Measurements from ENCODE around the gene GZMB.
"Not testable (repeated sequence)": the region's sequence is repeated elsewhere in the genome, so short reads cannot be mapped to it uniquely, and the experiment has no call there.

The GZMB gene, protein sequence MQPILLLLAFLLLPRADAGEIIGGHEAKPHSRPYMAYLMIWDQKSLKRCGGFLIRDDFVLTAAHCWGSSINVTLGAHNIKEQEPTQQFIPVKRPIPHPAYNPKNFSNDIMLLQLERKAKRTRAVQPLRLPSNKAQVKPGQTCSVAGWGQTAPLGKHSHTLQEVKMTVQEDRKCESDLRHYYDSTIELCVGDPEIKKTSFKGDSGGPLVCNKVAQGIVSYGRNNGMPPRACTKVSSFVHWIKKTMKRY

DNA sequence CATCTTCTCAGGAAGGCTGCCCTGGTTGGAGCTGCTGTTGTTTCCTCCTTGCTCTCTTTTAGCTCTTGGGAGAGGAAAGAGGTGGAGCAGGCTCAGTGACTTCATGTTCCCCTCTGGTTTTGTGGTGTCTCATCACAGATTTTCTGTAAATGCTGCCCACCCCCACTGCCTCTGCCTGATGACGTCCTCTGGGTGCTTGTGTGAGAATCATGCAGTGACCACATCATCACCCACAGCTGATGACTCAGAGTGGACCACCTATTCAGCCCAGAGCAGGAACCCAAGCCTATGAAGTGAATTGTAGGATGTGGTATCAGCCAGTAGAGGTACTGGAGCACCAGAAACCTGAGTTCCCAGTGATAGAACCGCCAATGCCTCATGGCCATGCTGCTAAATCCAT is at the start of gene GZMB:
Gene GZMB (minus strand): TSS at position 33 of the 400 bp plus-strand sequence. CDS start 30 bp downstream, at position 3.
- DNase-seq: no peak

DNA sequence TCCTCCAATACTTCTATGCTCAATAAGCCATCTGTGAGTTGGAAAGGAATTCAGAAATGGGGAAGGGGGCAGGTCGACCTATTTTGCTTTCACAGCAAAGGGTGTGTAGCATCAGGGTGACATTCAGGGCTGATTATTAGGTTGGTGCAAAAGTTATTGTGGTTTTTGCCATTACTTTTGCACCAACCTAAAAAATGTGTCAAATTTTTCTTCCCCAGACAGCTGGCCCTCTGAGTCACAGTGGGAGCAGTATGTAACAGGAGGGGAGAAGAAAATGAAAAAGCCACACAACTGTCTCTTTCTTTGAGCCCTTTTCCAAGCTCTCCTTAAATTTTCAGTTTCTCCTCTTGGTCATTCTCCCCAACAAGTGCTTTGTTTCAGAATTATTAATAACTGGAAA is 47.1 kb upstream of the GZMB start:
- no peak for DNase-seq

DNA sequence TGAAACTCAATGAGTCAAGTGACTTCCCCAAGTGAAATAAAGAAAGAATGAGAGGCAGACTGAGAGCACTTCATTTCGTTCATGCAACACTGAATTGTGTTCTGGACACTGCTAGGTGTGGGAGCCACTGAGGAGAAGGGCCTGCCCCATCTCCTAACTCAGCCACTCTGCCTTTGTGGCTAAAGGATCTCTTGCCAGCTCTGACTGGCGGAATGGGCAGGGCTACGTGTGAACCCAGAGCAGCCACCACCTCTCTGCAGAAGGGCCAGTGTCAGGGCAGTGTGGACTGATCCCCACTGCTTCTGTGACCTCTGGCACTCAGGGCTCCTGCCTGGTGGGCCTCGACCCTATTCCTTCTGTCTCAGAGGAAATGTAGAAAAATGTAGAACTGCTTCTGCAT is 46.5 kb upstream of the GZMB start:
- DNase-seq: no peak

DNA sequence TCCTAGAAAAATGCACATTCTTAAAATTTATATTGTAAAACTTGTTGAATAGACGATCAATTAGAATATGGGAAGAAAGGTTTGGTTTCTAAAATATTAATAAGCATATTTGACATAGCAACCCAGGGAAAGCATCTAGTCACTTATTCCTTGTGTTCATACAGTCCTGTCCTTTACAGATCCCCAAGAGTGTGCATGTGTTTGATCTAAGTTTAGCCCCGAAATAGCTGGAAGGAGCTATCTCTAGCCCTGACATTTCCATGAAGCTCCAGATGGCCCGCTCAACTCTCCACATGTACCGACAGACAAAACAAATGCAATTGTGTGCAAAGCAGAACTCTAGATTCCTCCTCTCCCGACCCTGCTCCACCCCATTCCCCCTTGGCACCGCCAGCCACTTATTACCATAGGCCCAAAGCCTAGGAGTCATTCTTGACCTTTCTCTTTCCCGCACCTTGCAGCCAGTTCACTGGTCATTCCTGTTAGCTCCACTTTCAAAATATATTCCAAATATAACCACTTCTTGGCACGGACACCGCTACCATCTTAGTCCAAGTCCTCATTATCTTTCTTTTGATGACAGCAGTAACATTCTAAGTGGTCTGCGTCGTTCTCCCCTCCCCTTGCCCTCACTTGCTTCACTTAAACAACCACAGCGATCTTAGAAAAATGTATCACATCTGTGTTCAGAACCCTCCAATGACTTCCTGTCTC is 45.4 kb upstream of the GZMB start:
- no peak for DNase-seq

DNA sequence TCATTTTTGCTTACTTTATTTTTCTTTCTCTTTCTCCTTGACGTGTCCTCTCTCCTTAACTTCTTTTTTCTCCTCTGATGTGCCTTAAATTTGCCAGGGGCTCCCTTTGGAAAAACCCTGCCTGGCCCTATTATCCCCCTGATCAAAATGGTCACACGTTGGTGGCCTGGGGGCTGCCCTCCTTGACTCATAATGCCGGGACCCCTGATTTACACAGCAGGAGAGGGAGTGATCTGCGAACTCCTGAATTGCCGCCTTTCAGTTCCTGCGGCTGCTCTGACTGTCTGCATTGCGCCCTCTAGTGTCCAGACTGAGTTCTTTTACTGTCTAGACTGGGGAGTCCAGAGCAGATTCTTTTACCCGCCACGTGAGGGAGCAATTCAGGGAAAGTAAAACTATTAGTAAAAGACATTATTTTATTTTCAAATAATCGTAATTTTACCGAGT is 44.8 kb upstream of the GZMB start:
- peak; percentile 92 for DNase-seq

DNA sequence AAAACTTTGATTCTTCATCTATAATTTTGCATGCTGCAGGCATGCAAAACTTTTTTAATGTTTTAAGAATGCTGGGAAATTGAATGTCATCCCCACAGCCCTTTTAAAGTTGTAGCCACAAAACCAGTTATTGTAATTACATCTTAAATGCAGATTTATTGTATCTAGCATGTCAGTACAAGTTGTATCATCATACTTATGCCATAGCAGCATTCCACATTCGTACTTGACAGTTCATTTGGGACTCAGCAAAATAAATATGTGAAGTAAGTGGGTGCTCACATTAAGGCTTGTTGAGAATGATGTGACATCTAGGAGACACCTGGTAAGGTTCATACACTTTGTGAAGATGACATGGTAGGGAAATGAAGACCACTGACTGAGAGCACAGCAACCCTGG is 44.0 kb upstream of the GZMB start:
- no peak for DNase-seq

DNA sequence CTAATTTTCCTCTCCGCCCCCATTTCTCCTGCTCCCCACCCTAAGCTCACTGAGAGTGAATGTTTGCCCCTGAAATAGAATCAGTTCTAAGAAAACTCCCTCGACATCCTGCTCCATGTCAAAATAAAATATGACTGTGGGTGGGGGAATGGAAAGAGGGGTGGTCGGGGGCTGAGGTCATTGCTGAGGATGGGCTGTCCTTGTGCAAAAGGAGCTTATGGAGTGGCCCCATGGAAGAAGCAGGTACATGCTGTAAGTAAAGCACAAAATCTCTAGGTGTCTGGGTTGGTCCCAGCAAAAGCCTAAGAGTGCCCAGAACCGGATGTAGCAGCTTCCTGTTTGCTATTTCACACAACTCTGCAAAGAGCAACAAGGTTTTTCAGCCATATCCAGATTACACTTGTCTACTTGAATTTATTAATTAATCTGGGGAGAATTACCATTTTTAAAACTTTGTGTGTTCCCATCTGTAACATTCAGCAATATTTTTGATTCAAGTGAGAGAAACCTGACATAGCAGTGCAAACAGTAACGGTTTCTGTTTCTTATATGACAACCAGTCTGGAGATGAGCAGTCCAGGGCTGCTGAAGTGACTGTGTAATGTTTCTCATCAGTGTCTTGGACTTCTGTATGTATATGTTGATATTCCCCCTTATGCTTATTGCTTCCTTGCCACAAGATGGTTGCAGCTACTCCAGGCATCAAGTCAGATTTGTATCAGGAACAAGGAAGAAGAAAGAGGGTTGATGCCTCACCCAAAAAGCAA is 40.4 kb upstream of the GZMB start:
- no peak for DNase-seq

DNA sequence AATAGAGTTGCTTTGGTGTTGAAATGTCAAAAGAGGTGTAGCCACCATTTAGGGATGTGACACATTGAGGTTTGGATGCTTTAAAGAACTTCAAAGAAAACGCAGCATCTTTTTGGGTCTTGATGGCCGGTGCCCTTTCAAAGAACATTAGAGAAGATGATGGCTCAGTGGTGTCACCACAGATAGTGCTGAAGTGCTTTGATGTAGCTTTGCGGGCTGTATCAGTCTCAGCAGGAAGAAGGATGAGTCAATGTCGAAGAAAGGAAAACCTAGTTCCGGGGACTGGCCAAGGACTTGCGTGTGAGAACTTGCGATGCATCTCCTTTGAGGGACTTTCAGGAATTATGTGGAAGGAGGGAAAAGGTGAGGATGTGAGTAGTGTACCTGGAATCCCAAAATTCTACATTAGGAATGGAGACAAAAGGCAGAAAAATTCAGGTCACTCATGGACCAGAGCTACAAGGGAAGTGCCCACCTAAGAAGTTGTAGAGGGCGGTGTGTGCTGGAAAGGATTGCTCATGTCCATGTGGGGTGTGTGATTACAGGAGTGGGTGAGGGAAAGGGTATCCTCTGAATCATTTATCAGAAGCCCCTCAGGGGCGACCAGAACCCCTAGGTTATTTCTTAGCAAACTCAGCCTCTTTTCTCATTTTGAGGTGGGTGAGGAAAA is 39.7 kb upstream of the GZMB start:
- no peak for DNase-seq

DNA sequence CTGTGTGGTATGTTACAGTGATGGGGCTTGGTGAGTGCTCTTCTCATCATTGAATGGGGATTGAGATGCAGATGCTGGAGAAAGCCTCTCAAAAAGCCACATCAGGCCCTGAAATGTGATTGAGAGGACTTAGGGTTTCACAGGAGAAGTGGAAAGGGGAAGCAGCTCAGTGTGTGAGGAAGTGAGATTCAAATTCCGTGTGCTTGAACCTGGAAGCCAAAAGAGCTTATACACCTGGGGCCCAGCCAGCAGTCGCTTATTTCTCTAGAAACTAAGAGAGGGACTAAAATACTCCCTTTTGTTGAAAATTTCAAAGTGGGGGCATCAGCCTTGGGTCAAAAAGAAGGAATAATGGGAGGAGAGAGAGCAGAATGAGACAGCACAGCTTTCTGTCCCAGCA is 39.1 kb upstream of the GZMB start:
- DNase-seq: no peak

DNA sequence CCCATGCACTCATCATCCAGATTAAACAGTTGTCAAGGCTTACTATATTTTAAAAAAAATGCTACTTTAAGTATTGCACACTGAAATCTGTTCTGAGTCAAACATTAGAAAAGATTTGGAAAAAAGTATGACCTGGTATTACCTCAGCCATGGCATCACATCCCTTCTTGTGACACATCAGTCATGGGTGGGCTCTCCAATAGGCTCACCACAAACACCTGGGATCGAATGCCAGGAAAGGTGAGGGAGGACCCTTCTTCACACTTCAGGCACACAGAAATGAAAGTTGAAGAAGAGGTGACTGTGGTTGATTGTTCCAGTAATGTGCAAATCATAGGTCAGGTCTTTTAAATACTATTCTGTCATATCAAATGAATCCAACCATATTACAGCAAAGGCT is 36.6 kb upstream of the GZMB start:
- no peak for DNase-seq

DNA sequence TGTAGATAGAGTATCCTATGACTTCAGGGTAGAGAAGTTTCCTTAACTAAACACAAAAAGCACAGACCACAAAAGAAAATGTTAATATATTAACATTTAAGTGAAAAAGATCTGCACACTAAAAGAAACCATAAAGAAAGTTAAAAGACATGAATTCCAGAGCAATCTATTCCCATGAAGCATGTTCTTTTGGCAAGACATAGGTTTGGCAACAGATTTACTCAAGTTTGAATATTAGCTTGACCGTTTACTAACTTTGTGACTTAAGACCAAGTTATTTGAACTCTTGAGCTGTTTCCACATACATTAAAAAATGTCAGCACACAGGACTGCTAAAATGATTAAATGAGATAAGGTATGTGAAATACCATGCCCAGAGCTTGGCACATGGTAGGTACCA is 35.7 kb upstream of the GZMB start:
- no peak for DNase-seq

DNA sequence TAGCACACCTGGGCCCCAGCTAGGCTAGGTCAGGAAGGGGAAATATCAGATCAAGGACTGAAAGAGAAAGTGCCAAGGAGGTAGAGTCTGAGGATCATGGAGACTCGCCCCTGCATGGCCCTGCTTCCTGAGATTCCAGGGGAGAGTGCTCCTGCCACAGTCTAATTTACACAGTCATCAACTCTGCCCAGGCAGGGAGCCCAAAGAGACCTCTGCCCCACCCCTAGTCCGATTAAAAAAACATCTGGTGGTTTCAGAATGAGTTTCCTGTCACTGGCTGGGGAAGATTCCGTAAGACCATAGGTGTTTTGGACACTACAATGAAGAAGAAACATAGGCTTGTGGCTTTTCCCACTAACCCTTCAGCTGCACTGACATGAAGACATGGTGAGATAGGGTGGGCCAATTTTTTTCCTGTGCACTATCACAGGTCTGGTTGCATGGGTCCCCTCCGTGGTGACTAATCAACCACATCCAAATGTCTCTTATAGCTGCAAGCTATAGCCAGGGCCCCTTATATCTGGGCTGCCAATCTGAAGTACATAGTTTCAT is 31.5 kb upstream of the GZMB start:
- no peak for DNase-seq

DNA sequence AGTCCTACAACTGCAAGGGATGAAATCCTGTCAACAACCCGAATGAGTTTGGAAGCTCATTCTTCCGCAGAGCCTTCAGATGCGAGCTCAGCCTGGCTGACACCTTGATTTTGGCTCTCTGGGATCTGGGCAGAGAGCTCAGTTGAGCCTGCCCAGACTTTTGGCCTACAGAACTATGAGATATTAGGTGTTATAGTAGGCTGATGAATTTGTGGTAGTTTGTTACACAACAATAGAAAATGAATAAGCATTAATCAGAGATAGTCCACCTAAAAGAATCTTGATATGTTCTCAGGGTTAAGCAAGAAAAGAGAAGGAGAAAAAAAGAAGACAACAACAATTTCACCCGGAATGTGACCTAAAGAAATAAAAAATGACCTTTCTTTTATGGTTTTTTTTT is 30.4 kb upstream of the GZMB start:
- DNase-seq: no peak

DNA sequence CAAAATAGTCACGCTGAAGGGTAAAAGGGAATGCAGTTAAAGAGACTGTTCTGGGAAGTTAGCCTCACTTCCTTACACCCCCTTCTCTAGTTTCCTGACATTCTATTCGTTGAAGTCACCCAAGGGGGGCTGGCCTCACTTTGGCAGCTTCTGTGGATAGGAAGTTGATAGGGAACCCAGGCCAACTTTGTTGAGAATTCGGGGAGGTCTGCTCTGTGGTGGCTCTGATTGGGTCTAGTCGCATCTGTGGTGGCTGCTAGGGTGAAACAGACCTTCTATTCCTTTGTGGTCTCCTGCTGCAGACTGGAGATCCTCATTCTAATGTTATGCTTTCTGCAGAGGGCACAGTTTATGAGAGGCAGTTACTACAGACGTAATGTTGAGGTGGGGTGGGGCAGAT is 28.8 kb upstream of the GZMB start:
- no peak for DNase-seq

DNA sequence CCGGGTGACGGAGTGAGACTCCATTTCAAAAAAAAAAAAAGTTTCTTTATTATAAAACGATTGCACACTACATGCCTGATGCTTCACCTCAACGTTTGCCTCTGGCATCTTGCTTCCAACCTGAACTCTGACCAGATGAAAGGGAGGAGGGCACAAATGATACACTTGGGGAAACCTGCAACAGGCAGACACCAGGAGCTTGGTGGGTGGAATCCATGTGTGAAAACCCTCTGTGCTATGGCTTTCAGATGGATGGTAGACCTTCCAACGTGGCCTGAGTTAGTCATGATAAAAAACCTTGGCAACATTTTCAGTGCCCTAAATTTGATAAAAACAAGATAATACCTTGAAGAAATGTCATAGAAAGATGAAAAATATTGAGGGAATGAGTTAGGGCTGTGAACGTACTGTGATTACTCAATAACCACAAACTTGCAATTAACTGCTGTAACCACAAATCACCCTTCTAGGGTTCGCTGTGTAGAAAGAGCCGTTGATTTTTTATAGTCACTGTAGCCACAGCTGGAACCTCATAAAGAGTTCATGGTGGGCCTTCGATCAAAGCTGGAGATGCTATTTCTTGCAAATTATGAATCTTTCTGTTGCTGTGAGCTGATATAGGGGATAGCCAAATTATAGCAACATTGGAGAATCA is 26.1 kb upstream of the GZMB start:
- DNase-seq: no peak

DNA sequence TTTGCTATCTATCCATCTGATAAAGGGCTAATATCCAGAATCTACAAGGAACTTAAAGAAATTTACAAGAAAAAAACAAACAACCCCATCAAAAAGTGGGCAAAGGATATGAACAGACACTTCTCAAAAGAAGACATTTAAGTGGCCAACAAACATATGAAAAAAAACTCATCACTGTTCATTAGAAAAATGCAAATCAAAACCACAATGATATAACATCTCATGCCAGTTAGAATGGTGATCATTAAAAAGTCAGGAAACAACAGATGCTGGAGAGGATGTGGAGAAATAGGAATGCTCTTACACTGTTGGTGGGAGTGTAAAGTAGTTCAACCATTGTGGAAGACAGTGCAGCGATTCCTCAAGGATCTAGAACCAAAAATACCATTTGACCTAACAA is 14.4 kb upstream of the GZMB start:
- not testable (repeated sequence) for DNase-seq

DNA sequence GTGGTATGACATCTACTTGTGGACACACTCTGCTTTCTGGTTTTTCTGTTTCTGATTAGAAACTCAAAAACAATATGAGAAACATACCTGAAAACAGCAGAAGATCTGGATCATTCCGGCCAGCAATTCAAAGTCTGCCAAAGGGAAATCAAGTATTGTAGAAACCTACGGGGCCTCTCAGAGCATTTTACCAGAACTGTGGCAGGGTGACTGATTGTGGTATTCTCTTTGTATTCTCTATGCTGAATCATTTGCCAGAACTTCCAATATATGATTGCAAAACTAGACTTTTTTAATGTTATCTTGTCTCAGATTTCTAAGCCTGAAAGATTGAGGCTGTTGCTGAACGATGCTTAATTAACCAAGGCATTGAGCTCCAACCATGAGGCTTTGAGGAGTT is 5.9 kb upstream of the GZMB start:
- no peak for DNase-seq

DNA sequence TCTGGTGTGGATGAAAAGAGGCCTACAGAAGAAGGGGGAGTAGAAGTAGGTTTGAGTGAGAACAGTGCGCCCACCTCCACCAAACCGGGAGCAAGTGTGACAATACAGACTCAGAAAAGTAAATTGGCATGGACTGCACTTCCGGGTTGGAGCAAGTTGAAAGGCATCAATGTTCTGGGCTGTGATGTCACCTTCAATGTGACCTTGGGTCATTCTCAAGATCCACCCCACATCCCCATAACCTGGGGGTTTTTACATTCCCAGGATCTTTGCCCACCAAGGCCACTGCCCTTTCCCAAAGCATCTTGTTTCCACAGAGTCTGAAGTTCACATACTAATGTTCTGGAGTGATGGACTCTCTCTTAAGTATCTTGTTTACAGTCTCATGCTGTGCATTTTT is 5.3 kb upstream of the GZMB start:
- DNase-seq: no peak

DNA sequence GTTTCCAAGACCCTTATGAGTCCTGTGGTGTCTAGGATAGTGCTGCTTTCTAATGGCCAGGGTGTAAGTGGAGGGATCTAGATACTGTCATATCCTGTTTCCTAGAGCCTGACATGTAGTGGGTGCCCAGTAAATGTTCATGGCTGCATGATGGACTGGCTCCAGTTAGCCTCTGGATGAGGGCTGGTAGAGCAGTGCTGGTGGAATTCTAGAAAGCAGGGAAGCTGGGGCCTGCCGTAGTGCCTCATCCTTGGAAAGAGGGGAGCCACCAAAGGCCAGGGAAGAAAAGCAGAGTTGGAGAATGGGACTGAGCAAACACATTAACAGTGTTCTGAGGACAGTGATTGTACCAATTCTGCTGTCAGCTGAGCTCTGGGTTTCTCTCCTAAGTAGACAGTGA is 637 bp downstream of the GZMB start:
- DNase-seq: no peak

DNA sequence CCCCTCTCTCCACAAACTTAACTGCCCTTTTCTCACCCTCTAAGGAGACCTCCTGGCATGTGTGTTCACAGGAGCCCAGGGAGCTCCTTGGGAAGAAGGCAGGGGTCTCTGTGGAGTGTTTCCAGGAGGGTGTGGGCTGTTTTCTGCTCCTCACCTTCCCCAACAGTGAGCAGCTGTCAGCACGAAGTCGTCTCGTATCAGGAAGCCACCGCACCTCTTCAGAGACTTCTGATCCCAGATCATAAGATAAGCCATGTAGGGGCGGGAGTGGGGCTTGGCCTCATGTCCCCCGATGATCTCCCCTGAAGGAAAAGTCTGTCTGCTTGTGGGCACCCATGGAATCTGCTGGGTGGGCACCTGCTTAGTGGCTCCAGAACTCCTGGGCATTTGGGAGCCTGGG is 1.2 kb downstream of the GZMB start:
- no peak for DNase-seq

DNA sequence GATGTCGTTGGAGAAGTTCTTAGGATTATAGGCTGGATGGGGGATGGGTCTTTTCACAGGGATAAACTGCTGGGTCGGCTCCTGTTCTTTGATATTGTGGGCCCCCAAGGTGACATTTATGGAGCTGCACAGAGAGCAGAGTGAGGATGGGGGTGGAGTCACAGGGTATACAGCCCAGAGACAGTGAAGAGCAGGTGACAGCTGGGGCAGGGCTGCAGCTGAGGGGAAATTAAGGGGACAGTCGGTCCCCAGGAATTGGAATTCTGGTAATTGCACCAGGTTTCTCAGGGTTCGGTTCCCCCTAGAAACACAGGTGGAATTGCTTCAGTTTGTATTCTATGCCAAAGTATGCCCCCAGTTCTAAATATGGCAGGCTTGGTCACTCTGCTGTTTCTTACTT is 1.7 kb downstream of the GZMB start:
- DNase-seq: no peak

DNA sequence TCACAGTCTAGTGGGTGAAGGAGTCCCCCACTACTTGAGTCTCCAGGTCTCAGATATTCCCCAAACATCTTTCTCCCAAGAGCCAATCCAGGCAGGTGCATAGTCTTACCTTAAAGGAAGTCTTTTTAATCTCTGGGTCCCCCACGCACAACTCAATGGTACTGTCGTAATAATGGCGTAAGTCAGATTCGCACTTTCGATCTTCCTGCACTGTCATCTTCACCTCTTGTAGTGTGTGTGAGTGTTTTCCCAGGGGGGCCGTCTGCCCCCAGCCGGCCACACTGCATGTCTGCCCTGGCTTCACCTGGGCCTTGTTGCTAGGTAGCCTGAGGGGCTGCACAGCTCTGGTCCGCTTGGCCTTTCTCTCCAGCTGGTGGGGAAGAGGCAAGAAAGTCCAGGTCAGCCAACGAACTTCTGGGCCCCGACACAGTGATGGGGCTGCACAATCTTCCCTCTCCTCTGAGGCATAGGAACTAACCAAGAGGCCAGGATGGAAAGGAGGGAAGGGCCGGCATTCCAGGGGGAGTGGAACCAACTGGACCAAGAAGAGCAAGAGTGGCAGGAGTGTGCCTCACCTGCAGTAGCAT is 2.1 kb downstream of the GZMB start:
- no peak for DNase-seq
